ENCODE results near the gene PLEKHA6.

PLEKHA6 gene

DNA sequence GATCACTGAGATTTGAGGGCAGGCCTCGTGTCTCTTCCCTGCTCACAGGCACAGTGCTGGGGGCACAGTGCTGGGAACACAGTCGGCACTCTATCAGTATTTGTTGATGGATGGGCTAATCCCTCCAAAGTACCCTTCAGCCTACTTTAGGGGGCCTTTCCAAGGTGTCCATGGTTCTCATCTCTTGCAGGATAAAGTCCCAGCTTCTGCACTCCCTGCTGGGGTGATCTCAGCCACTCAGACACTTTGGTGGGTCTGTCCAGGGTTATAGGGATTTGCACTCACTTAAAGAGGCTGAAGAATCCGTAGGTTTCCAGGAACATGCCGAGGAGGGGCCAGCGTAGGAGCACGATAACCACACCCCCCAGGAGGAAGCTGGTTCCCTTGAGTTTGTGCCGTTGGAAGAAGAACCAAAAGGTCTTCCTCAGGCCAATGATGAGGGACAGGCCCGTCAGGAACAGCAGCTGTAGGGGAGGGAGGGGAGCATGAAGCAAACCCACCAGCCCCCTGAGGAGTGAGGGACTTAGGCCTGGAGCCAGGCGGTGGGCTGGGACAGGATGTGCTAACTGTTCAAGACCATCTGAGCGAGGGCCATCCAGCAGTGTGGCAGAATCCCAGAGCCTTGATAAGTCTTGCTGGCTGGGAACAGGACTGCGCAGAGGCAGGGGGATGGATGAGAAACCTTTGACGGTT is 158.2 kb downstream of the PLEKHA6 start:
- TF ChIP-seq, protein P1, sequence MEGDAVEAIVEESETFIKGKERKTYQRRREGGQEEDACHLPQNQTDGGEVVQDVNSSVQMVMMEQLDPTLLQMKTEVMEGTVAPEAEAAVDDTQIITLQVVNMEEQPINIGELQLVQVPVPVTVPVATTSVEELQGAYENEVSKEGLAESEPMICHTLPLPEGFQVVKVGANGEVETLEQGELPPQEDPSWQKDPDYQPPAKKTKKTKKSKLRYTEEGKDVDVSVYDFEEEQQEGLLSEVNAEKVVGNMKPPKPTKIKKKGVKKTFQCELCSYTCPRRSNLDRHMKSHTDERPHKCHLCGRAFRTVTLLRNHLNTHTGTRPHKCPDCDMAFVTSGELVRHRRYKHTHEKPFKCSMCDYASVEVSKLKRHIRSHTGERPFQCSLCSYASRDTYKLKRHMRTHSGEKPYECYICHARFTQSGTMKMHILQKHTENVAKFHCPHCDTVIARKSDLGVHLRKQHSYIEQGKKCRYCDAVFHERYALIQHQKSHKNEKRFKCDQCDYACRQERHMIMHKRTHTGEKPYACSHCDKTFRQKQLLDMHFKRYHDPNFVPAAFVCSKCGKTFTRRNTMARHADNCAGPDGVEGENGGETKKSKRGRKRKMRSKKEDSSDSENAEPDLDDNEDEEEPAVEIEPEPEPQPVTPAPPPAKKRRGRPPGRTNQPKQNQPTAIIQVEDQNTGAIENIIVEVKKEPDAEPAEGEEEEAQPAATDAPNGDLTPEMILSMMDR (IDR thresholded peaks at IDR 0.05): no peak

DNA sequence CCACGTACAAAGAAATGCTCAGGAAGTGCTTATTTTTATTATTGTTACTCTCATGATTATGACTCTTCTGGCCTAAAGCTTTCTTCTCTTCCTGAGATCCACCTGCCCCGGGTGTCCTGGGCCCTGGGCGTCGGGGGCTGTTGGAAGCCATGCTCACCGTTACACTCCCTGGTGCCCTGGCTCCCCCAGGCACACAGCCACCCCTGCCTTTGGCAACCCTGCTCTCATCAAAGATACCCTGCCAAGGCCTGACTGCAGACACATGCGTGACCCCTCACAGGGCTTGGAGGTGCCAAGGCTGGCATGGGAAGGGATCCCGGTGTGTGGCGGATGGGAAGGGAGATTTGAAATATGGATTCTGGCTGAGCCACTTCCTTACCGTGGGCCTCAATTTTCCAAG is 160.2 kb downstream of the PLEKHA6 start:
- TF ChIP-seq, protein P1 (IDR thresholded peaks at IDR 0.05): no peak

DNA sequence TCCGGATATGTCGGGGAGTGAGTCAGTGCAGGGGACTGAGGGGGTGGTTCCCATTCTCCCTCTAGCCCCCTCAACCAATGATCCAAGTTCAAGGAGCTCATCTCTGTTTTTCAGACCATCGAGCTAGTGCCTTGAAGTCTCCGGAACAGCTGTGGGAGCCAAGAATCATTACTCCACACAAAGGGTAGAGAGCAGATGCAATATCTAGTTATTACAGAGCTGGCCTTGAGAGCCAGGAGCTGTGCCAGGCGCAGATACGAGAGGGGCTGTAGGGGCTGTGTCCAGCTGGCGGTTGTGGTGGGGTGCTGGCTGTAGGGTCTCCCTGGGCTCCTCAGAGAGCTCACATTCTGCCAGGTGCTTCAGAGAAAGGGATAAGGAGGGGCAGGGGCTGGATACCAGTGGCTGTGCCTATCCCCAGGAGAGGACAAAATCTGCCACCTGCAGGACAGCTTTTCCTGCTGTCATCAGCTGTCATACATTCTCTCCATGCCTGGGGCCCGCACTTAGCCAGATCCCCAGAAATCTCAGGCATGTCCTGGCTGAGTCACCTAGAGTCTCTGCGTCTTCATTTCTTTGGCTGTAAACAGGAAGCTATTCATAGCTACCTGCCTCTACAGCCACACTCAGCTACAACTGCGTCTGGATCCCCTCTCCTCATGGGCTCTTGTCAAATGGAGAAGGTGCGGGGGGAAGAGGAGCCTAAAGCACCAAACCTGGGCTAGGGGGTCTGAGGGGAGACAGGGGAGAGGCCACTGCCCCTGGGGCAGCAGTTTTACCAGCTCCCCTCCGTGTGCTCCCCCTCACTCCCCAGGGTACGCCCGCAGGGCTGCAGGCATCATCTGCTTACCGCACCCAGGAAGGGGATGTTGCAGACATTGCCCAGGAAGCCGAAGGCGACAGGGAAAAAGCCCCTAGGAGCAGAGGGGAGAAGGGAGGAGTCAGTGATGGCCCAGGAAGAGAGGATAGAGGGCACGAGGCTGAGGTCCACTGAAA is 161.1 kb downstream of the PLEKHA6 start:
- TF ChIP-seq, protein P1 (IDR thresholded peaks at IDR 0.05): no peak

DNA sequence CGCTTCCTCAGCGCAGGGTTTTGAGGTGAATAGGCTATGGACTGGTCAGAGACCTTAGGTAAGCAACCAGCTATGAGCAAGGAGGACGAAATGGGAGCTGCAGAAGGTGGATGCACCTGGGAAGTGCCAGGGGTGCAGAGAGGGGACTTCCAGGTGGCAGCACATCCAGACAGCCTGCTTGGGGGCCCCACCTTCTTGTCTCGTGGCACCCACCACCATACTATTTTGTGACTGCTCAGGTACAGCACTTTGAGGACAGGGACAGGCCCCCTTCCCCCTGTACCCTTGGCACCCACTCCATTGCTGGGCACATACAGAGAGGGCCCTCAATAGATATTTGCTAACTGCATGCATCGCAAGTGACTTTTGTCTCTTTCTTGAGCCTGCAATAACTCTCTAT is 162.7 kb downstream of the PLEKHA6 start:
- TF ChIP-seq, protein P1 (IDR thresholded peaks at IDR 0.05): no peak

DNA sequence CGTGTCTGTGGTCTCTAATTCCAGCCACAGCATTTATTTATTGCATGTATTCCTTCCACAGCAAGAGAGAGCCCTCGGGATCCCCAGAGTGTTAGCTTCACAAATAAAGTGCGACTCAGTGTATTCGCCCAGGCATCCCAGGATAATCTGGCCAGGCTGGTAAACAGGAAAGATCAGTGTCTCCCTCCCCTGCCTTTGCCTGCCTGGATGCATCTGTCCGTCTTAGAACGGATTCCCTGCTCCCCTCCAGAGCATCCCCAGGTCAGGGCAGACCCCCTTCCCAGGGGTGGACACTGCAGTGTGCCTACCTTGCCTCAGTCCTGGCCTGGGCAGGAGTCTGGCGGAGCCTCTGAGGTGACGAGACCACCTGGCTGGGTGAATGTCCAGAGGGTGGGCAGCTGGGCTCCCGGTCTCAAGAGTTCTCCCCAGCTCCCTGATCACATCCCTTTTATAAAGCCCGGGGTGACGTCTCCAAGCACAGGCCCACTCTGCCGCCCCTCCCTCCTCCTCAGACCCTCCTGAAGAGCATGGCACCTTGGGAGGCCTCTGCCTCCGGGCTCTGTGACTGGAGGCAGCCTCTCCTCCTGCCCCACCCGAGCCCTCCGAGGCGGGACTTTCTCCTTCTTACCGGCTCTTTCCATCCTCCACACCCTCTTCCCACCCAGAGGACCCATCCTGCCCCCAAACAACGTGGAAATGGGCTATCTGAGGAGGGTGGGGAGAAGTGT is 163.5 kb downstream of the PLEKHA6 start, which contains the start of gene KISS1:
Gene KISS1, minus strand, starts transcription at position 424 of the 728 bp plus-strand sequence. CDS start 3,615 bp downstream, outside the sequence.
- TF ChIP-seq, protein P1 (IDR thresholded peaks at IDR 0.05): no peak

DNA sequence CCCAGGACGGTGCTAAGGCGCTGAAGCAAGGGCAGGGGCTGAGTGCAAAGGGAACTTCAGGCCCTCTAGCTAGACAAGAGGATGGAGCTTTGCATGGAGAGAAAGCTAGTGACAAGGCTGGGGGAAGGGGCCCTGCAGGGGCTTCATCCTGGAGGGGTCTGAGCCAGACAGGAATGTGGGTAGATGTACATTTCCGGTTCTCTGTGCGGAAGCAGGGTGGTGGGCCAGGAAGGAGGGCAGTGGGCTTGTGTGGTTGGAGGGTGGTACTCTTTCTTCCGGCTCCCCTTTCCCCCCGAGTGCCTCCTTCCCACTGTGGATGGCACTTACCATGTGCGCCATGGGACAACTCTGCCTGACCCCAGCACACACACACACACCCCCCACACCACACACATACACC is 165.0 kb downstream of the PLEKHA6 start:
- TF ChIP-seq, protein P1 (IDR thresholded peaks at IDR 0.05): no peak

DNA sequence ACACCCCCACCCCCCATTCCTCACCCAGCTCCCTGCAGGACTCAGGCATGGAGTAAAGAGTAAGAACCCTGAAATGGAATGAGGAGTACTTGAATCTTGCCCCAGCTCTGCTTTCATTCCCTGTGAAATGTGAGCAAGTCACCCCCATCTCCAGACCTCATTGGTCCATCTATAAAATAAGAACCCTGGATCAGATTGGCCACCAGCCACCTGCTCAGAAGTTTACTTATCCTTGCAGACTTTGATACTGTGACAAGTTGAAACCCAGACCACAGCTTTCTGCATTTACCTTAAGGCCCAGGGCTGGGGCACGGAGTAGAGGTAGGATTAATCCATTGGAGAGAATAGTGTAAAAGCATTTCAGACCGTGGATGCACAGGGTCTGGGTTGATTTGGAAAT is 165.6 kb downstream of the PLEKHA6 start:
- TF ChIP-seq, protein P1 (IDR thresholded peaks at IDR 0.05): no peak
